Naive thymus-derived CD8-positive, alpha-beta T cell (primary cell): ENCODE results near the gene LEUTX. TPM values are rescaled to one million over a fixed set of nuclear protein-coding genes. Genes with fewer than 3 reads are reported as not detected.

ENCODE experiments used
- ATAC-seq, 2 donors: fragments of 150-1000 bp; cut with Tn5 transposase in 1 of 2; sonication (Bioruptor Pico), chemical (Tn5 transposase) in 1 of 2; 1 replicate in 1 of 2; 2 replicates in 1 of 2; pipeline ENCODE4 v1.10.0; 2021; ENCODE audit warnings: mild to moderate bottlenecking in 2 of 2, moderate library complexity in 2 of 2
- POLR2A ChIA-PET: fragments of 350-600 bp; sonication (Branson Sonifier 250); formaldehyde crosslinking; loops from one replicate; lab custom pipeline; 2021; ENCODE audit warnings: antibody characterized with exemption; lab: Charles Lee
- DNase-seq, 10 donors: peaks; one replicate each; pipeline versions ENCODE4 v3.0.0 to v3.0.0-alpha.2; 2020 to 2022
- H3K27ac Mint-ChIP-seq, 10 donors: one replicate each; pipeline ENCODE4 v1.8.0; 2020 to 2022; ENCODE audit warnings: mild to moderate bottlenecking in 10 of 10, mixed read lengths in 10 of 10, moderate library complexity in 4 of 10, inconsistent platforms in 1 of 10
- H3K27me3 Mint-ChIP-seq, 5 donors: one replicate each; pipeline ENCODE4 v1.8.0; 2021 to 2022; ENCODE audit warnings: mixed read lengths in 5 of 5
- H3K36me3 Mint-ChIP-seq, 3 donors: one replicate each; pipeline ENCODE4 v1.8.0; 2020 to 2022; ENCODE audit warnings: mixed read lengths in 3 of 3, mild to moderate bottlenecking in 2 of 3, inconsistent platforms in 1 of 3
- H3K4me1 Mint-ChIP-seq, 4 donors: one replicate each; pipeline ENCODE4 v1.8.0; 2021 to 2022; ENCODE audit warnings: mixed read lengths in 4 of 4
- H3K4me3 Mint-ChIP-seq, 10 donors: one replicate each; pipeline ENCODE4 v1.8.0; 2020 to 2022; ENCODE audit warnings: mild to moderate bottlenecking in 10 of 10, mixed read lengths in 10 of 10, moderate library complexity in 6 of 10, inconsistent platforms in 1 of 10
- H3K9me3 Mint-ChIP-seq, 9 donors: one replicate each; pipeline ENCODE4 v1.8.0; 2020 to 2022; ENCODE audit warnings: mixed read lengths in 9 of 9, mild to moderate bottlenecking in 3 of 9, inconsistent platforms in 1 of 9, moderate library complexity in 1 of 9
- polyA plus RNA-seq, 3 donors: library from polyadenylated mRNA; unstranded; fragments of 300-500 nt; fragmentation: Illumina TruSeq; gene quantifications; one replicate each; pipeline ENCODE4 v1.2.3, GENCODE V29; 2021
- total RNA-seq, 8 experiments: library from RNA in 2 of 8; stranded (reverse) in 2 of 8; gene quantifications; one replicate each; pipeline ENCODE4 v1.2.3 and lab custom pipeline; 2021 to 2026

Gene LEUTX, protein sequence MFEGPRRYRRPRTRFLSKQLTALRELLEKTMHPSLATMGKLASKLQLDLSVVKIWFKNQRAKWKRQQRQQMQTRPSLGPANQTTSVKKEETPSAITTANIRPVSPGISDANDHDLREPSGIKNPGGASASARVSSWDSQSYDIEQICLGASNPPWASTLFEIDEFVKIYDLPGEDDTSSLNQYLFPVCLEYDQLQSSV
- total RNA-seq (not detected), polyA plus RNA-seq (not detected), total RNA-seq (lab: John Stamatoyannopoulos, UW) (0 reads per million in 6 experiments)

GRCh38 chr19:39778763-39779162, at the start of gene LEUTX:
LEUTX (plus strand) TSS chr19:39778854; CDS start chr19:39778921, 67 bp downstream.
- peaks cover 7 to 29% (median 17%) of the 10 kb centered on the region in 5 donors for H3K27me3 Mint-ChIP-seq
- H3K4me3 Mint-ChIP-seq, result no peak within 1 kb of the TSS
- no peaks in the 10 kb centered on the region for H3K9me3 Mint-ChIP-seq
- no peak within 1 kb of the TSS for H3K27ac Mint-ChIP-seq
- H3K36me3 Mint-ChIP-seq, result no peaks in the 10 kb centered on the region
- DNase-seq, result no peak
- POLR2A ChIA-PET, result no interaction called here
- H3K4me1 Mint-ChIP-seq, result no peaks in the 10 kb centered on the region
- no peak for ATAC-seq

- H3K4me3 Mint-ChIP-seq, result no peak overlapping the region
- H3K27me3 Mint-ChIP-seq, result peaks cover 13 to 40% (median 26%) of the 10 kb centered on the region in 5 donors
- peaks cover 0 to 6% (median 0%) of the 10 kb centered on the region in 9 donors for H3K9me3 Mint-ChIP-seq
- H3K4me1 Mint-ChIP-seq, result no peaks in the 10 kb centered on the region
- H3K36me3 Mint-ChIP-seq, result peaks cover 0 to 2% (median 0%) of the 10 kb centered on the region in 3 donors
- H3K27ac Mint-ChIP-seq, result no peak overlapping the region
- ATAC-seq, result no peak
- no peak for DNase-seq
- POLR2A ChIA-PET, result no interaction called here
Observed at GRCh38 chr19:39729594-39729993, 49.1 kb upstream of the LEUTX start.

DNA sequence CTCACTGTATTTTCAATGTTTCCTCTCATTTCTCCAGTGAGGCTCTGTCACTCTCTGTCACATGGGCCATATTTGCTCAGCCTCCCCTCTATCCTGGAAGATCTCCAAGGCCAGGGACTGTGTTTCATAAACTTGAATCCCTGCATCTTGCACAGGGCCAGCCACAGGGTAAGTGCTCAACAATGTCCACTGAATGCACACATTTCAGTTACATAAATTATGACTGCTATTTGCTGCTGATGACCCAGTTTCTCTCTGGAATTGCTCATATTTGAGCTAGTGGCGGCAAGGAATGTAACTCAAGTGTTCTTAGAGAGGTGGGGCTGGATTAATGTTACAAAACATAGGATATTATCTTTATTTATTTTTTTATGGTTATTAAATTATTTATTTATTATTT, 47.0 kb upstream of the LEUTX start:
- Mint-ChIP-seq H3K27me3 (peaks cover 11 to 33% (median 22%) of the 10 kb centered on the region in 5 donors), H3K4me1 (peaks cover 0 to 3% (median 0%) of the 10 kb centered on the region in 4 donors), H3K36me3 (peaks cover 0 to 2% (median 0%) of the 10 kb centered on the region in 3 donors), H3K27ac (no peak overlapping the region), H3K4me3 (no peak overlapping the region), H3K9me3 (peaks cover 0 to 6% (median 0%) of the 10 kb centered on the region in 9 donors)
- POLR2A ChIA-PET, result no interaction called here
- DNase-seq (no peak), ATAC-seq (no peak)

DNA sequence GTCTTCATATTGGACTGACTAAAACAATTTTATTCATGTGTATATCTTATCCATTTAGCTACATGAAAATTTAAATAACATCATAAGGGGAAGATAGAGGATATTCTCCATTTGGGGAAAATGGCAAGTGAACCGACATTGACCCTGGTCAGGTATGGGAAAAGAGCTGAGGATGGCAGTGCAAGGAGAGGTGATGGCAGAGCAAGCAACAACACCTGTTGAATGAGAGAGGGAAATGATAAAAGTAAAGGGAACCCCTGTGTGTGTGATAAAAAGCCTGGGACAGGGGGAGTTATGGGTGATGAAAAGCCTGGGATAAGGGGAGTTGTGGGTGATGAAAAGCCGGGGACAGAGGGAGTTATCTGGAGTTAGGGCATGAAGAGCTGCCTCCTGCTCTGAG, 44.8 kb upstream of the LEUTX start:
- H3K27ac Mint-ChIP-seq, result no peak overlapping the region
- H3K4me3 Mint-ChIP-seq, result no peak overlapping the region
- H3K27me3 Mint-ChIP-seq, result peaks cover 6 to 34% (median 17%) of the 10 kb centered on the region in 5 donors
- peaks cover 0 to 2% (median 0%) of the 10 kb centered on the region in 3 donors for H3K36me3 Mint-ChIP-seq
- ATAC-seq (no peak), DNase-seq (no peak)
- H3K9me3 Mint-ChIP-seq, result peaks cover 0 to 6% (median 0%) of the 10 kb centered on the region in 9 donors
- POLR2A ChIA-PET, result no interaction called here
- peaks cover 0 to 3% (median 0%) of the 10 kb centered on the region in 4 donors for H3K4me1 Mint-ChIP-seq

- Mint-ChIP-seq H3K9me3 (peaks cover 0 to 6% (median 0%) of the 10 kb centered on the region in 9 donors), H3K36me3 (peaks cover 0 to 2% (median 0%) of the 10 kb centered on the region in 3 donors), H3K27ac (no peak overlapping the region), H3K4me3 (no peak overlapping the region), H3K27me3 (peaks cover 4 to 21% (median 17%) of the 10 kb centered on the region in 5 donors), H3K4me1 (peaks cover 0 to 3% (median 0%) of the 10 kb centered on the region in 4 donors)
- POLR2A ChIA-PET, result no interaction called here
- DNase-seq, result no peak
- ATAC-seq, result no peak
Observed at GRCh38 chr19:39735688-39736087, 43.0 kb upstream of the LEUTX start.

DNA sequence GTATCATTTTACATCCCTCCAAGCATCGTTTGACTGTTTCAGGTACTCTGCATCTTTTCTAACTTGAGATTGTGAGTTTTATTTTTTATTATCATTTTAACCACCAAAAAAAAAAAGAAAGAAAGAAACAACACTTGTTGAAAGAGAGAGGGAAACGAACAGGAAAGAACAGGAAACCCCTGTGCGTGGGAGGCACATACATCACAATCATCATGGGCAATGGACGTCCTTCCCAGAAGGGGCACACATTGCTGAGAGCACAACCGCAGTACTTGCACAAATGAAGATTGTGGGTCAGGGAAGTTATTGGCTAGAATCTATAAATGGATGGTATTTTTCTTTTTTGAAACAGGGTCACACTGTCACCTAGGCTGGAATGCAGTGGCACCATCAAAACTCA, 42.6 kb upstream of the LEUTX start:
- H3K27ac Mint-ChIP-seq, result peak overlapping the region in 1 of 10 donors; percentile 35

DNA sequence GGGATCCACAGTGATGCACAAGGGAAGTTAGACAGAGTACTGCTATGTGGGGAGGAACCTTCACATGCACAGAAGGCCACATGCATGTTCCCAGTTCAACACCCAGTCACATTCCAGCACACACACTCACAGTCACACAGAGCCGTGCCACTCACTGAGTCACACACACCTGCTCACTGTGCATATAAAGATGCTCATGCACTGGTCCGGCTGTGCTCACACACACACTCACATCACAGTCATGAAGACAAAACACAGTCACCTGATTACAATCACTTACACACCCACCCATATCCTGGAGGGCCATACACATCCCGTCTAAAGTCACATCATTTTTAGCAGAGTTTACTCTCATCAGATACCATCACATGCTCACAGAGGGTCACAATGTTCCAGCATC, 41.3 kb upstream of the LEUTX start:
- Mint-ChIP-seq H3K4me3 (no peak overlapping the region), H3K36me3 (peaks cover 0 to 2% (median 0%) of the 10 kb centered on the region in 3 donors), H3K27ac (peak overlapping the region in 1 of 10 donors; percentile 11), H3K9me3 (peaks cover 0 to 3% (median 0%) of the 10 kb centered on the region in 9 donors), H3K27me3 (peaks cover 4 to 22% (median 21%) of the 10 kb centered on the region in 5 donors), H3K4me1 (peaks cover 0 to 3% (median 0%) of the 10 kb centered on the region in 4 donors)
- POLR2A ChIA-PET, result no interaction called here
- DNase-seq, result no peak
- ATAC-seq, result no peak

More for the DNA sequence above, 42.6 kb upstream of the LEUTX start:
- Mint-ChIP-seq H3K4me3 (no peak overlapping the region), H3K36me3 (peaks cover 0 to 2% (median 0%) of the 10 kb centered on the region in 3 donors), H3K27me3 (peaks cover 4 to 21% (median 17%) of the 10 kb centered on the region in 5 donors), H3K9me3 (peaks cover 0 to 6% (median 0%) of the 10 kb centered on the region in 9 donors), H3K4me1 (peaks cover 0 to 3% (median 0%) of the 10 kb centered on the region in 4 donors)
- POLR2A ChIA-PET, result no interaction called here
- no peak for DNase-seq
- no peak for ATAC-seq

- H3K27me3 Mint-ChIP-seq, result peaks cover 6 to 27% (median 21%) of the 10 kb centered on the region in 5 donors
- DNase-seq, result no peak
- peaks cover 0 to 3% (median 0%) of the 10 kb centered on the region in 4 donors for H3K4me1 Mint-ChIP-seq
- ATAC-seq, result no peak
- peaks cover 0 to 3% (median 0%) of the 10 kb centered on the region in 9 donors for H3K9me3 Mint-ChIP-seq
- H3K36me3 Mint-ChIP-seq, result peaks cover 0 to 2% (median 0%) of the 10 kb centered on the region in 3 donors
- POLR2A ChIA-PET, result no interaction called here
- H3K4me3 Mint-ChIP-seq, result no peak within 1 kb of the TSS
- H3K27ac Mint-ChIP-seq, result peak within 1 kb of the TSS in 3 of 10 donors; percentile 11 to 35 (median 30)
Observed at GRCh38 chr19:39737891-39738290, 40.8 kb upstream of the LEUTX start, which contains the start of gene CLC. CLC (minus strand) TSS chr19:39738029; CDS start chr19:39737952, 77 bp downstream.

GRCh38 chr19:39738814-39739213, 39.8 kb upstream of the LEUTX start:
- ATAC-seq (no peak), DNase-seq (no peak)
- no peak overlapping the region for H3K27ac Mint-ChIP-seq
- no peaks in the 10 kb centered on the region for H3K9me3 Mint-ChIP-seq
- H3K36me3 Mint-ChIP-seq, result no peaks in the 10 kb centered on the region
- H3K4me1 Mint-ChIP-seq, result peaks cover 0 to 3% (median 0%) of the 10 kb centered on the region in 4 donors
- H3K27me3 Mint-ChIP-seq, result peaks cover 11 to 33% (median 30%) of the 10 kb centered on the region in 5 donors
- no peak overlapping the region for H3K4me3 Mint-ChIP-seq
- POLR2A ChIA-PET, result no interaction called here

GRCh38 chr19:39740395-39740794, 38.3 kb upstream of the LEUTX start:
- DNase-seq (no peak), ATAC-seq (no peak)
- Mint-ChIP-seq H3K27me3 (peaks cover 16 to 38% (median 33%) of the 10 kb centered on the region in 5 donors), H3K36me3 (no peaks in the 10 kb centered on the region), H3K27ac (no peak overlapping the region), H3K9me3 (no peaks in the 10 kb centered on the region), H3K4me3 (no peak overlapping the region), H3K4me1 (peaks cover 0 to 3% (median 0%) of the 10 kb centered on the region in 4 donors)
- POLR2A ChIA-PET, result no interaction called here

DNA sequence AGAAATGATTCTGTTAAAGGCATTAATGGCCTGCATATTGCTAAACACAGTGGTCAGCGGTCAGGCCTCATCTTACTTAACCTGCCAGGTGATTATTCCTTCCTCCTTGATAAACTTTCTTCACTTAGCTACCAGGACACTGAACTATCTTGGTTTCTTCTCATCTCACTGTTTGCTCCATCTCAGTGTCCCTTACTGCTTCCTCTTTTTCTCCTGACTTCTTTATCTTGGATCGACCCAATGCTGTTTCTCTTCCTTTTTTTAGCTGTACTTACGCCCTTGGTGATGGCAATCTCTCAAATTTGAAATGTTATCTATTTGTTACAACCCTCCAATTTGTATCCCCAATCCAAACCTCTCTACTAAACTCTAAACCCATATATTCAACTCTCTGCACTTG, 33.0 kb upstream of the LEUTX start:
- Mint-ChIP-seq H3K27me3 (peaks cover 21 to 44% (median 40%) of the 10 kb centered on the region in 5 donors), H3K27ac (no peak overlapping the region), H3K4me3 (no peak overlapping the region), H3K9me3 (no peaks in the 10 kb centered on the region), H3K4me1 (no peaks in the 10 kb centered on the region), H3K36me3 (no peaks in the 10 kb centered on the region)
- no peak for ATAC-seq
- DNase-seq, result no peak
- POLR2A ChIA-PET, result no interaction called here

GRCh38 chr19:39746836-39747529, 31.7 kb upstream of the LEUTX start:
- H3K36me3 Mint-ChIP-seq, result no peaks in the 10 kb centered on the region
- H3K9me3 Mint-ChIP-seq, result no peaks in the 10 kb centered on the region
- DNase-seq (no peak), ATAC-seq (no peak)
- H3K4me3 Mint-ChIP-seq, result no peak overlapping the region
- H3K27me3 Mint-ChIP-seq, result peaks cover 21 to 52% (median 38%) of the 10 kb centered on the region in 5 donors
- no peak overlapping the region for H3K27ac Mint-ChIP-seq
- H3K4me1 Mint-ChIP-seq, result no peaks in the 10 kb centered on the region
- POLR2A ChIA-PET, result no interaction called here

DNA sequence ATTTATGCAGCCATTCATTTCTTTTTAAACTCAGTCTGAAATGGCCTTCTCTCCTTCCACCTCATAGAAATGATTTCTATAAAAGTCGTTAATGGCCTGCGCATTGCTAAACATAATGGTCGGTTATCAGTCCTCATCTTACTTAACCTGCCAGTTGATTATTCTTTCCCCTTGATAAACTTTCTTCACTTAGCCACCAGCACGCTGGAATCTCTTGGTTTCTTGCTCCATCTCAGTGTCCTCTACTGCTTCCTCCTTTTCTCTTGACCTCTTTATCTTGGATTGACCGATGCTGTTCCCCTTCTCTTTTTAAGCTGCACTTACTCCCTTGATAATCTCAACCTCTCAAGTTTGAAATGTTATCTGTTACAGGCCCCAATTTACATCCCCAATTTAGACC, 28.7 kb upstream of the LEUTX start:
- ATAC-seq (no peak), DNase-seq (no peak)
- H3K9me3 Mint-ChIP-seq, result no peaks in the 10 kb centered on the region
- H3K27me3 Mint-ChIP-seq, result peaks cover 12 to 43% (median 23%) of the 10 kb centered on the region in 5 donors
- POLR2A ChIA-PET, result interaction anchor here (0.7 kb wide), 1 partner anchor 42 kb away, joined by 3 read pairs; no protein-coding TSS in a partner anchor
- H3K4me1 Mint-ChIP-seq, result no peaks in the 10 kb centered on the region
- H3K36me3 Mint-ChIP-seq, result no peaks in the 10 kb centered on the region
- H3K27ac Mint-ChIP-seq, result no peak overlapping the region
- no peak overlapping the region for H3K4me3 Mint-ChIP-seq
